GM19372 (cell line): ENCODE results near the gene FAHD2A.
A peak's percentile ranks its signal among the peaks of the same experiment; 100 is the strongest.
"Not testable (repeated sequence)": the region's sequence is repeated elsewhere in the genome, so short reads cannot be mapped to it uniquely, and the experiment has no call there.

ENCODE experiments used
- ATAC-seq: cut with Tn5 transposase; IDR thresholded peaks from one replicate; pipeline ENCODE4 v1.9.1; 2021; ENCODE audit warnings: mild to moderate bottlenecking, low read depth, moderate library complexity; ENCODE audit not compliant: unreplicated experiment

Gene FAHD2A

DNA sequence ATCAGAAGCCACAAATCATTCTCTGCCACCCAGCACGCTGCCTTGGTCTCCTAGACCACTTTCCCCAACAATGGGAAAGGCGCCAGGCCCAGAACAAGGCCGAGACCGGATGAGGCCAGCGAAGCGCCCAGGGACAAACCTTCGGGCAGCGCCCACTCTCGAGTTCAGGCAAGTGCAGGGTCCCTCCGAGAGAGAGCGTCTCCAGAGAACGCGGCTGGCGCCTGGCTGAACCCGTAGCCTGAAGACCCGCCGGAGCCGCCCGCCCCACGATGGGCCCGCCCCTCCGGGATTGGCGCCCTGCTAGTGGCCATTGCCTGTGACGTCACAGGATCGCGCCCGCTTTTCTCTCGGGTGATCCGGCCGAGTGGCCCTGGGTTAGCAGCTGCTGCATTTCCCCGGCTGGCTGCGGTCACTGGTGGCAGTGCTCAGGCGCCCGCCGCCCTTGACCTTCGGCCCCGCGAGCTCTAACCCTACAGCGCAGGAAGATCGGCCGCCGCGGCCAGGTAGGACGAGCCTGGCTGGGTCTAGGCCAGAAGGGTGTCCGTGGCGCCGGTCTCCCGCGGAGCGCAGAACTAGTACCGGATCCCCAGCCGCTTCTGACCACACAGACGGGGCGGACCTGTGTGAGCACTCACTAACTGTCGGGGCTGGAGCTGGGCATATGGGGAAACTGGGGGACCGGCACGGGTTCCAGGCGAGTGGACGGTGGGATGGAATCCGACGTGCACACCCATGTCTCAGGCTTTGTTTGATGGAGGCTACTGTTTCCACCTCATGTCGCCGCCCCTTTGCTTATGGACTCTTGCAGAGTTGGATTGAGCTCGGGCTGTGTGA is at the start of gene FAHD2A:
TSS of gene FAHD2A (plus strand) at position 339 of the 834 bp plus-strand sequence. CDS start 2,851 bp downstream, outside the sequence.
- peak; percentile 94 for ATAC-seq

GRCh38 chr2:95353055-95353575 is 49.4 kb upstream of the FAHD2A start:
- ATAC-seq = no peak

DNA sequence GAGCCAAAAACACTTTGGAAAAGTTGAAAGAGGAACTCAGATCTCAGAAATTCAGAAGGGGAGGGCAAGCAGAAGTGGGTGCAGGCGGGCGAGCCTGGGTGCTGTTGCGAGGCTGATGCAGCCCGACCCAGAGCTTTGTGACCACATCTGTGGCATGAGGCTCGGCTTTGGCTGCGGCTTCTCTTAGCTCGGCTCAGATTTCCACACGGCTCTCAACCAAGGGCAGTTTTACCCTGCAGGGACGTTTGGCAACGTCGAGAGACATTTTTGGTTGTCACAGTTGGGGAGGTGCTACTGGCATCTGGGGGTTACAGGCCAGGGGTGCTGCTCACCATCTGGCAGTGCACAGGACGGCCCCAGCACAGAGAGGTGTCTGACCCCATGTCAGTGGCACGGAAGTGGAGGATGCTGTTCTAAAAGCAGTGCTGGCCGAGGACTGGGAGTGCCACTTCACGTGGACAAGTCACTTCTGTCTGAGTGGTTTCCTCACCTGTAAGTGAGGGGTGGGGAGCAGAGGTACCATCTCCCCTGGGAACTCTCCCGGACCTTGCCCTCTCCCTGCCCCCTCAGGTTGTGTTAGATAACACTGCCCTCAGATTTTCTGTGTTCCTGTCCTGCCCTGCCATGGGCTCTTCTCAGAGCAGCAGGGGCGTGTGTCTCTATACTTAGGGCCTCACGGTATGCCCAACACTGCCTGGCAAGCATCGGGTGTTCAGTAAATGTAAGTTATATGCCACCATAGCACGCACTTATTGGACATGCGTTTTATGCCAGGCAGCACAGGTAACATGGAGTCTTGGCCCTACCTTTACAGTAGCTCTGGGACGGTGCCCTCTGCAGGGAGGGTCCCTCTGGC is 48.7 kb upstream of the FAHD2A start:
- no peak for ATAC-seq

- no peak for ATAC-seq
Observed at GRCh38 chr2:95354469-95354901, 48.0 kb upstream of the FAHD2A start.

DNA sequence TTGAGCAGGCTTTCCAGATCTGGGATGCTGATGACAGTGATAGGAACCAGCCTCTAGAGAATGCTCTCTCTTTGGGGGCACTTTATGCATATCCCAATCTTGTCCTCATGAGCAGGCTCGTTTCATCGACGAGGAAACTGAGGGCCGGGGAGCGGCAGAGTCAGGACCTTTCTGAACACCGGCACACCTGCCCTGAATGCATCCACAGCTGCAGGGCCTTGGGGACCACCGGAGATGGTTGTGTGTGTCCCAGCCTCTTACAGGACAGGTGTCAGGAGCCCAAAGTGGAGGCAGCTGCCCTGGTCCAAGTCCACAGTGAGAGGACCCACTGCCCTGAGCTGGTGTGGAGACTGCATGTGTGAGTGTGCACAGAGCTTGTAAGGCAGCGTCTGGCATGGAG is 47.6 kb upstream of the FAHD2A start:
- no peak for ATAC-seq

DNA sequence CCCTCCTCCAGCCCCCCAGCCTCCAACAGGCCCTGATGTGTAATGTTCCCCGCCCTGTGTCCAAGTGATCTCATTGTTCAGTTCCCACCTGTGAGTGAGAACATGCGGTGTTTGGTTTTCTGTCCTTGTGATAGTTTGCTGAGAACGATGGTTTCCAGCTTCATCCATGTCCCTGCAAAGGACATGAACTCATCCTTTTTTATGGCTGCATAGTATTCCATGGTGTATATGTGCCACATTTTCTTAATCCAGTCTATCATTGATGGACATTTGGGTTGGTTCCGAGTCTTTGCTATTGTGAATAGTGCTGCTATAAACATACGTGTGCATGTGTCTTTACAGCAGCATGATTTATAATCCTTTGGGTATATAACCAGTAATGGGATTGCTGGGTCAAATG is 47.0 kb upstream of the FAHD2A start:
- ATAC-seq = not testable (repeated sequence)

GRCh38 chr2:95356821-95357700 is 45.4 kb upstream of the FAHD2A start:
- no peak for ATAC-seq

- ATAC-seq = no peak
Observed at GRCh38 chr2:95357717-95358280, 44.7 kb upstream of the FAHD2A start.

DNA sequence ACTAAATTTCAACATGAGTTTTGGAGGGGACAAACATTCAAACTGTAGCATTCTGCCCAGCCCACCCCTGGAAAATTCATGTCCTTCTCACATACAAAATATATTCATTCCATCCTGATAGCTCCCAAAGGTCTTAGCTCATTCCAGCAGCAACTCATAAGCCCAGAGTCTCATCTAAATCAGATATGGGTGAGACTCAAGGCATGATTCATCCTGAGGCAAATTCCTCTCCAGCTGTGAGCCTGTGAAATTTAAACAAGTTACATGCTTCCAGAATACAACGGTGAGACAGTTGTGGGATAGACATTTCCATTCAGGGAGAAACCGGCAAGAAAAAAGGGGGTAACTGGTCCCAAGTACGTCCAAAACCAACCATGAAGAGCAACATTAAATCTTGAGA is 43.5 kb upstream of the FAHD2A start:
- no peak for ATAC-seq

- ATAC-seq = no peak
Observed at GRCh38 chr2:95359501-95359930, 43.0 kb upstream of the FAHD2A start.

- ATAC-seq = no peak
Observed at GRCh38 chr2:95361216-95361980, 41.1 kb upstream of the FAHD2A start.

DNA sequence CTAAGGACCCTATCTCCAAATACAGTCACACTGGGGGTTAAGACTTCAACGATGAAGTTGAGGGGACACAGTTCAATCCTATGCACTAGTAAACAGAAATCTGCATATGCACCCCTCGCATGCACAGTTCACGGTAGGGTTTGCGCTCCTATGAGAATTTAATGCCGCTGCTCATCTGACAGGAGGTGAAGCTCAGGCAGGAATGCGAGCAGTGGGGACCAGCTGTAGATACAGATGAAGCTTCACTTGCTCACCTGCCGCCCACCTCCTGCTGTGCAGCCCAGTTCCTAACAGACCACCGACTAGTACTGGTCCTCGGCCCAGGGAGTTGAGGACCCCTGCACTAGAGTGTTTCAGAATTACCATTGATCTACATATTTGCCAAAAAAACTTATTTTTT is 40.0 kb upstream of the FAHD2A start:
- ATAC-seq = no peak

DNA sequence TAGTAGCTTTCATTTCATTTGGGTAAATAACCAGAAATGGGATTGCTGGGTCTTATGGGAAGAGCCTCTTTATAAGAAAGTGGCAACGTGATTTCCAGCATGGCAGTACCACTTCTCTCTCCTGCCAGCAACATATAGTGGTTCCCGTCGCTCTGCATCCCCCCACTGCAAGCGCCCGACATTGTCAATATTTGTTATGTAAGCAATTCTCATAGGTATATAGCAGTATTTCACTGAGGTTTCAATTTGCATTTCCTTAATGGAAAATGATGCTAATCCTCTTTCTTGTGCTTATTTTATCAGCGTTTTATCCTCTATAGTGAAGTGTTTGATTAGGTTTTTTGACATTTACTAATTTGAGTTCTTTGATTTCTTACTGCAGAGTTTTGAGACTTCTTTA is 36.0 kb upstream of the FAHD2A start:
- ATAC-seq = no peak

- no peak for ATAC-seq
Observed at GRCh38 chr2:95372216-95372829, 30.2 kb upstream of the FAHD2A start.

GRCh38 chr2:95372845-95373244 is 29.7 kb upstream of the FAHD2A start:
- no peak for ATAC-seq

DNA sequence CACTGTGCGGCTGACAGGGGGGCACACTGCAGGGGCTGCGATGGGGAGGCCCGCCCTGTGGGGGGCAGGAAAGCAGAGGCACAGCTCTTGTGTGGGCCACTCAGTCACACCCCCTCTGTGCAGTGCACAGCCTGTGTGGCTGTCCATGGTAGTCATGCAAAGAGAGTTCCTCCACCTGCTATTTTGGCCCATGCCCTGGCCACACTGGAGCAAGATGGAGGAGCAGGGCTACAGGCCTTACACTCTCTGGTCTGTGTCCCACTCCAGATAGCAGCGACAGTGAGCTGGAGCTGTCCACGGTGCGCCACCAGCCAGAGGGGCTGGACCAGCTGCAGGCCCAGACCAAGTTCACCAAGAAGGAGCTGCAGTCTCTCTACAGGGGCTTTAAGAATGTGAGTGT is 28.5 kb upstream of the FAHD2A start:
- no peak for ATAC-seq

- no peak for ATAC-seq
Observed at GRCh38 chr2:95374451-95374920, 28.0 kb upstream of the FAHD2A start.

DNA sequence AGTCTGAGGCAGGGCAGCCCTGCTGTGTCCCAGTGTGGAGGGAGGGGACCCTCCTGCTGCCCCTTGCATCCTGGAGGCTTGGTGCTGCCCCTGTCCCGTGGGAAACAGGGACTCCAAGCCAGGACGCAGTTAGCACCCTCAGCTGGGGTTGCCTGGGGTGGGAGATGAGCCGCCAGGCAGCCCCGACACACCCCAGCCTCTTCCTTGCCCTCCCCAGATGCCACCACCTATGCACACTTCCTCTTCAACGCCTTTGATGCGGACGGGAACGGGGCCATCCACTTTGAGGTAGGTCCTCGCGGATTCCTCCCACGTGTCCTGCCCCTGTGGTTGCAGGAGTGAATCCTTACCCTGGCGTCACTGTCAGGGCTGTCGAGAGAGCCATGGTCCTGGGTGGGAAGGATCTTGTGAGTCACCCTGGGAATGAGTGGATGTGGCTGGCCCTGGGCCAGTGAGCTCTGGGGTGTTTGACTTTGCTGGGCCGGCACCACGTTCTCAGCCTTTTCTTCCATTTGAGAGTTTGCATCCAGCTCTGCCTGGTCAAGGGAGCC is 27.5 kb upstream of the FAHD2A start:
- no peak for ATAC-seq
